ENCODE data around the gene PRKAR1B. TPM values are rescaled to one million over a fixed set of nuclear protein-coding genes. Genes with fewer than 3 reads are reported as not detected.

The PRKAR1B gene
- total and polyA plus RNA-seq, 7 donors = 9.5 to 26.6 (median 11.4) TPM

GRCh38 chr7:568031-568951 is 158.8 kb downstream of the PRKAR1B start:
- DNase-seq = no peak
- no peak for TF ChIP-seq POLR2AphosphoS5 (IDR thresholded peaks at IDR 0.05)
- no peak for TF ChIP-seq CTCF (IDR thresholded peaks at IDR 0.05)
- no peak for TF ChIP-seq EP300 (IDR thresholded peaks at IDR 0.05)
- no peak for TF ChIP-seq POLR2A (IDR thresholded peaks at IDR 0.05)
- H3K27ac ChIP-seq = no peak overlapping the region
- 81 to 90% methylated on average over 33 of the region's 33 CpGs for WGBS, 2 donors
- H3K27me3 ChIP-seq = no peaks in the 10 kb centered on the region
- H3K4me3 ChIP-seq = no peak overlapping the region
- no peaks in the 10 kb centered on the region for H3K36me3 ChIP-seq
- intact Hi-C loops (cut with DNase I) = no loop called here
- H3K4me1 ChIP-seq = peaks cover 0 to 8% (median 0%) of the 10 kb centered on the region in 4 donors
- no peaks in the 10 kb centered on the region for H3K9me3 ChIP-seq

GRCh38 chr7:567305-567883 is 159.7 kb downstream of the PRKAR1B start:
- TF ChIP-seq POLR2AphosphoS5 (IDR thresholded peaks at IDR 0.05) (no peak), CTCF (IDR thresholded peaks at IDR 0.05) (no peak), EP300 (IDR thresholded peaks at IDR 0.05) (no peak), POLR2A (IDR thresholded peaks at IDR 0.05) (no peak)
- no peak for DNase-seq
- H3K4me1 ChIP-seq = peaks cover 0 to 8% (median 0%) of the 10 kb centered on the region in 4 donors
- H3K36me3 ChIP-seq = no peaks in the 10 kb centered on the region
- intact Hi-C loops (cut with DNase I) = no loop called here
- no peaks in the 10 kb centered on the region for H3K9me3 ChIP-seq
- 95 to 97% methylated on average over 2 of the region's 3 CpGs for WGBS, 2 donors
- H3K4me3 ChIP-seq = no peak overlapping the region
- H3K27ac ChIP-seq = no peak overlapping the region
- H3K27me3 ChIP-seq = no peaks in the 10 kb centered on the region

DNA sequence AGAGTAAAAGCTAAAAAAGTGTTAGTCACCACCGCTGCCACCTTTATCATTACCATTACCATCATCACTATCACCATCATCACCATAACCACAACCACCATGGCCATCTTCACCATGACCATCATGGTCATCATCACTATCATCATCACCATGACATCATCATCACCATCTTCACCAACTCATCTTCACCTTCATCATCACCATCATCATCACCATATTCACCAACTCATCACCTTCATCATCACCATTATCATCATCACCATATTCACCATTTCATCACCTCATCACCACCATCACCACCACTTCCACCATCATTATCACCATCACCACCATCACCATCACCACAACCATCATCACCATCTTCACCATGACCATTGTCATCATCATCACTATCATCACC is 161.0 kb downstream of the PRKAR1B start:
- Histone ChIP-seq H3K27me3 (no peaks in the 10 kb centered on the region), H3K9me3 (no peaks in the 10 kb centered on the region), H3K4me1 (peaks cover 0 to 8% (median 0%) of the 10 kb centered on the region in 4 donors), H3K27ac (no peak overlapping the region), H3K36me3 (no peaks in the 10 kb centered on the region), H3K4me3 (no peak overlapping the region)
- TF ChIP-seq POLR2AphosphoS5 (IDR thresholded peaks at IDR 0.05) (no peak), EP300 (IDR thresholded peaks at IDR 0.05) (no peak), POLR2A (IDR thresholded peaks at IDR 0.05) (no peak)
- 97 to 100% methylated on average over 1 of the region's 1 CpG for WGBS, 2 donors
- intact Hi-C loops (cut with DNase I) = no loop called here
- no peak for DNase-seq

DNA sequence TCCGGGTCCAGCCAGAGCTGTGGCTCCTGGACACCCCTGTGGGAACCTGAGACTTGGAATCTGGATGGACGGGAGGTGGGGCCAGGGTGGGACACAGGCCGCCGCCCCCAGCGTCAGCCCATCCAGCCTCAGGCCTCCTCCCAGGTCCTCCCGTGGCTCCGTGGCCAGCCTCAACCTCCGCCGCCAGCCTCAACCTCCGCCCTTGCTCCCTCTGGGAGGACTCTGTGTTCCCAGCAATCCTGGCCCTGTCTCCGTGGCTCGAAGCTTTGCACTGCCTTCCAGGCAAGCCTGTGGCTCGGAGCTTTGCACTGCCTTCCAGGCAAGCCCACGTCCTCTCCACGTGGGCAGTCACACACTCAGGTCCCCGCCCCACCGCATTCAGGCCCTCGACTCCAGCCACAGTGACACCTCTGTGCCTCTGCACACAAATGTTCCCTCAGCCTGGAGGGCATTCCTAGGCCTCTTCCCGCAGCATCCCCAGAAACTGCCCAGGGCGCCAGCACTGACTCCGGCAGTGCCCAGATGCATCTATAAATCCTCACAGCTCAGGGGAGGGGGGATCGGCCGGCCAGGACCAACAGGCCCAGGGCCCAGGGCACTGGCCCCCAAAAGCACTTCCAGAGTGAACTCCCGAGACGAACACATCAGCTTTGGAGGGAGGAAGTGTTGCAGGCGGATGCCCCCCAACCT is 162.8 kb downstream of the PRKAR1B start:
- 92 to 95% methylated on average over 26 of the region's 26 CpGs for WGBS, 2 donors
- H3K4me3 ChIP-seq = no peak overlapping the region
- no peaks in the 10 kb centered on the region for H3K9me3 ChIP-seq
- no peak overlapping the region for H3K27ac ChIP-seq
- DNase-seq = no peak
- intact Hi-C loops (cut with DNase I) = no loop called here
- no peaks in the 10 kb centered on the region for H3K36me3 ChIP-seq
- H3K27me3 ChIP-seq = no peaks in the 10 kb centered on the region
- TF ChIP-seq CTCF (IDR thresholded peaks at IDR 0.05) = no peak
- TF ChIP-seq POLR2AphosphoS5 (IDR thresholded peaks at IDR 0.05) = no peak
- no peak for TF ChIP-seq POLR2A (IDR thresholded peaks at IDR 0.05)
- no peak for TF ChIP-seq EP300 (IDR thresholded peaks at IDR 0.05)
- peaks cover 0 to 8% (median 0%) of the 10 kb centered on the region in 4 donors for H3K4me1 ChIP-seq

All from sigmoid colon (tissue), 7 donors.